Endodermal cell (in vitro differentiated cells): ENCODE data around the gene OPCML. TPM values are rescaled to one million over a fixed set of nuclear protein-coding genes. Genes with fewer than 3 reads are reported as not detected.

Experiments used
- DNase-seq: peaks from one replicate; pipeline ENCODE4 v3.0.0-alpha.2; 2017
- H3K27ac ChIP-seq: 2 replicates; pipeline ENCODE4 v1.5.1; 2013; ENCODE audit warnings: mild to moderate bottlenecking, low read depth, low read length, moderate library complexity
- H3K27me3 ChIP-seq: 2 replicates; pipeline ENCODE4 v1.6.1; 2013; ENCODE audit warnings: mild to moderate bottlenecking, low read length, moderate library complexity; ENCODE audit not compliant: insufficient read depth, control insufficient read depth, poor library complexity, severe bottlenecking
- H3K36me3 ChIP-seq: 2 replicates; pipeline ENCODE4 v1.7.0; 2013; ENCODE audit warnings: mild to moderate bottlenecking, low read length, moderate library complexity; ENCODE audit not compliant: control insufficient read depth, insufficient read depth
- H3K4me1 ChIP-seq: one replicate; pipeline ENCODE4 v1.7.0; 2013; ENCODE audit warnings: low read length; ENCODE audit not compliant: control insufficient read depth, insufficient read depth
- H3K4me3 ChIP-seq: 2 replicates; pipeline ENCODE4 v1.5.1; 2013; ENCODE audit warnings: mild to moderate bottlenecking, low read length, moderate library complexity
- H3K9ac ChIP-seq: 2 replicates; pipeline ENCODE4 v1.6.1; 2013; ENCODE audit warnings: mild to moderate bottlenecking, low read length, moderate library complexity; ENCODE audit not compliant: poor library complexity, severe bottlenecking; ENCODE audit errors: extremely low read depth
- H3K9me3 ChIP-seq: 2 replicates; pipeline ENCODE4 v1.6.1; 2013; ENCODE audit warnings: mild to moderate bottlenecking, low read length, moderate library complexity; ENCODE audit not compliant: control insufficient read depth
- H3K27ac Mint-ChIP-seq: 2 replicates; pipeline ENCODE4 v1.8.0; 2020; ENCODE audit warnings: mixed read lengths
- H3K27me3 Mint-ChIP-seq: 2 replicates; pipeline ENCODE4 v1.8.0; 2021; ENCODE audit warnings: mild to moderate bottlenecking, mixed read lengths; ENCODE audit not compliant: insufficient read depth
- H3K36me3 Mint-ChIP-seq: 2 replicates; pipeline ENCODE4 v1.8.0; 2020; ENCODE audit warnings: low read depth, mixed read lengths
- H3K4me1 Mint-ChIP-seq: 2 replicates; pipeline ENCODE4 v1.8.0; 2020; ENCODE audit warnings: mixed read lengths
- H3K4me3 Mint-ChIP-seq: 2 replicates; pipeline ENCODE4 v1.8.0; 2020; ENCODE audit warnings: mild to moderate bottlenecking, moderate library complexity, mixed read lengths
- H3K9me3 Mint-ChIP-seq: 2 replicates; pipeline ENCODE4 v1.8.0; 2020; ENCODE audit warnings: mild to moderate bottlenecking, mixed read lengths
- CTCF ChIP-seq: fragments of 200-600 bp; sonication (generic); conservative IDR thresholded peaks from 2 replicates; pipeline ENCODE4 v1.5.0; 2021; ENCODE audit warnings: antibody characterized with exemption, mild to moderate bottlenecking
- WGBS, 2 experiments: methylation state at CpG; one replicate each; pipeline versions ENCODE4 v1.1.5 to v1.1.7; 2013; ENCODE audit warnings: missing lambda C conversion rate in 2 of 2, mixed read lengths in 1 of 2; ENCODE audit not compliant: insufficient coverage in 1 of 2, insufficient read length in 1 of 2; 5-methylcytosine and 5-hydroxymethylcytosine counted together
- total RNA-seq, 2 donors: library from RNA; stranded (reverse); fragmentation: NEBNext Ultra II Directional in 1 of 2; extraction: Animal tissue kit (Norgen Biotek cat#: 25700) in 1 of 2; gene quantifications; 2 replicates in 1 of 2; 3 replicates in 1 of 2; pipeline ENCODE4 v1.2.1, GENCODE V29; 2021

Gene OPCML
- total RNA-seq, 2 donors from 2014 or later = 0.49 to 0.86 TPM

GRCh38 chr11:133570376-133570775 lies 38.1 kb upstream of the OPCML start:
- no peaks in the 10 kb centered on the region for H3K36me3 Mint-ChIP-seq
- Histone ChIP-seq H3K27ac (no peak overlapping the region), H3K4me1 (no peaks in the 10 kb centered on the region), H3K36me3 (no peaks in the 10 kb centered on the region), H3K9me3 (no peaks in the 10 kb centered on the region), H3K9ac (no peak overlapping the region), H3K27me3 (no peaks in the 10 kb centered on the region), H3K4me3 (no peak overlapping the region)
- no peaks in the 10 kb centered on the region for H3K9me3 Mint-ChIP-seq
- no peak for TF ChIP-seq CTCF
- WGBS, 2 experiments = 90 to 100% methylated on average over 2 to 3 of the region's 4 CpGs
- DNase-seq = no peak
- H3K27ac Mint-ChIP-seq = no peak overlapping the region
- no peaks in the 10 kb centered on the region for H3K4me1 Mint-ChIP-seq
- H3K4me3 Mint-ChIP-seq = no peak overlapping the region
- H3K27me3 Mint-ChIP-seq = peaks cover 5% of the 10 kb centered on the region

- H3K27me3 Mint-ChIP-seq = peaks cover 2% of the 10 kb centered on the region
- no peak for DNase-seq
- Histone ChIP-seq H3K9ac (no peak overlapping the region), H3K27me3 (no peaks in the 10 kb centered on the region), H3K27ac (no peak overlapping the region), H3K4me1 (no peaks in the 10 kb centered on the region), H3K9me3 (no peaks in the 10 kb centered on the region), H3K36me3 (no peaks in the 10 kb centered on the region), H3K4me3 (no peak overlapping the region)
- H3K27ac Mint-ChIP-seq = no peak overlapping the region
- WGBS, 2 experiments = 91% methylated on average over 7 of the region's 7 CpGs; no CpG with 5 or more reads in 1 of the 2 experiments
- peaks cover 9% of the 10 kb centered on the region for H3K4me1 Mint-ChIP-seq
- no peak for TF ChIP-seq CTCF
- no peak overlapping the region for H3K4me3 Mint-ChIP-seq
- no peaks in the 10 kb centered on the region for H3K36me3 Mint-ChIP-seq
- H3K9me3 Mint-ChIP-seq = no peaks in the 10 kb centered on the region
These were observed 31.3 kb upstream of the OPCML start for GRCh38 chr11:133563505-133564025.

GRCh38 chr11:133560472-133560855 lies 28.2 kb upstream of the OPCML start:
- no peaks in the 10 kb centered on the region for H3K36me3 ChIP-seq
- H3K27me3 ChIP-seq = no peaks in the 10 kb centered on the region
- peaks cover 9% of the 10 kb centered on the region for H3K4me1 Mint-ChIP-seq
- H3K9me3 ChIP-seq = no peaks in the 10 kb centered on the region
- DNase-seq = no peak
- no peak overlapping the region for H3K4me3 Mint-ChIP-seq
- TF ChIP-seq CTCF = no peak
- H3K27me3 Mint-ChIP-seq = no peaks in the 10 kb centered on the region
- H3K9ac ChIP-seq = no peak overlapping the region
- H3K4me1 ChIP-seq = no peaks in the 10 kb centered on the region
- 87 to 100% methylated on average over 5 to 7 of the region's 9 CpGs for WGBS, 2 experiments
- H3K36me3 Mint-ChIP-seq = no peaks in the 10 kb centered on the region
- no peak overlapping the region for H3K27ac ChIP-seq
- H3K27ac Mint-ChIP-seq = no peak overlapping the region
- no peaks in the 10 kb centered on the region for H3K9me3 Mint-ChIP-seq
- H3K4me3 ChIP-seq = no peak overlapping the region
